ENCODE results near the gene ENPP6.

GRCh38 chr4:184102927-184103326 is 114.7 kb downstream of the ENPP6 start:
- TF ChIP-seq CTCF (conservative IDR thresholded peaks at IDR 0.05; ENCODE audit: low read length) (no peak), EZH2phosphoT487 (IDR thresholded peaks at IDR 0.05; ENCODE audit: borderline replicate concordance, low read depth, low read length) (no peak)

Data from OCI-LY7 (cell line).